MV-4-11 (cell line): Measurements from ENCODE around the gene SYT2.
"Not testable (repeated sequence)": the region's sequence is repeated elsewhere in the genome, so short reads cannot be mapped to it uniquely, and the experiment has no call there.

Experiments used
- DNase-seq: peaks from one replicate; lab custom pipeline; 2025; lab: John Stamatoyannopoulos, UW

Gene SYT2

DNA sequence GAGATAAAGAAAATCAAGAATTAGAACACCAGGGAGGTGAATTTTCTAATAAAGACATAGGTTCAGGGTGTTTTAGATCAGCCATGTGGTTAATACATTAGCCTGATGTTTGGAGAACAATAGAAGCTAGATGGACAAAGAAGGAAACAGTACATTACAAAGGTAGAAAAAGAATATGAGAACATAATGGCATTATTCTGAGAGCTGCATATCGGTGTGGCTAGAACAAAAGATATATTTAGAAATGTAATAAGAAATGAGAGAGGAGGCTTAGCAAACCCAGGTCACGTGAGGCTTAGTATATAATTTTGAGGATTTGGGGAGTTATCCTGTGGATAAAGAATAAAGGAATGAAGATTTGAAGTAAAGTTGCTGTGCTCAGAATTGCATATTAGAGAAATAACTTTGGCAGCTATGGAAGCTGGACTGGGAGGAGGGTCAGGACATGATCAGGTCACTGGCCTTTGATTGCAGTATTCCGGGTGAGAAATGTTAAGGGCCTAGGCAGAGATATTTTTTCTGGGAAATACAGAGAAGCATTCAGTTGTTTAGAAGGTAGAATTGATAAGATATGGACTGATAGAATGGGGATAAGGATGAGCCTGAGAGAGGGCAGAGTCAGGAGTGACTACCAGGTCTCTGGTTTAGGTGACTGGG lies 164.5 kb downstream of the SYT2 start:
- not testable (repeated sequence) for DNase-seq

- DNase-seq = not testable (repeated sequence)
Measured at GRCh38 chr1:202544766-202545449, 165.3 kb downstream of the SYT2 start.

- DNase-seq = not testable (repeated sequence)
Measured at GRCh38 chr1:202543537-202543936, 166.7 kb downstream of the SYT2 start.

DNA sequence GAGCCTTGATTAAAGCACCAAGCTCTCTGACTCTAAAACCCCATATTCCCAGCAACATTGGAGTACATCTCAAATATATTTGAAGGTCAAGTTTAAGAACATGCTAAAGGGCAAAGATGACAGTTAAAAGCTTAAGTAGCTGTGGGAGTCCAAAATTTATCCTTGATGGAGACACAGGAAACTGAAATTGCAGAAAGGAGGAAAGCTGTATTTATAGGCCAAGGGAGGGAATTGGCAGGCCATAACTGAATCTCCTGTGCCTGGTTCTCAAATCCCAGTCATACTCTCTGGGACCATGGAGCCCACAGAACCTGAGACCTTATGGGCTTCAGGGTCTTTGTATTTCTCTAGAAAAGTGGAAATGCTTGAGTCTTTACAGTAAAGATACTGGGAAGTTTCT lies 167.8 kb downstream of the SYT2 start:
- not testable (repeated sequence) for DNase-seq

DNA sequence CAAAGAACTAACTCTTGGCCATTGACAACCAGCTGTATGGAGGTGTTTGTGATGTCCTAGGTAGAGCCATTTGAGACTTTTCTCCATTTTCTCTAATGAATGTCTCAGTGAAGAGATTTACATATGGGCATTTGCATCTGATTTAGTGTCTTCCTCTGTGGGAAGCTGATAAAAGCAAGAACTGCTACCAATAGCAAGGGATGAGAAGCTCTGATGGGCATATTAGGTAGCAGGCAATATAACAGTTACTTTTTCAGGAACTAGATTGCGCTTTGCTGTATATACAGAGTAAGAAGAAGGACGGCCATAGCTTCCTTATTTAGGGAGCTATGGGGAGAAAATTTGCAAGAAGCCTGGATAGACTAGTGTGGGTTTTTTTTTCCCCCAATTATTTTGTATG lies 169.4 kb downstream of the SYT2 start:
- not testable (repeated sequence) for DNase-seq
